ENCODE results near the gene MYH9.
A peak's percentile ranks its signal among the peaks of the same experiment; 100 is the strongest.

GRCh38 chr22:36285017-36285416 lies 102.8 kb downstream of the MYH9 start:
- TF ChIP-seq, protein P1, sequence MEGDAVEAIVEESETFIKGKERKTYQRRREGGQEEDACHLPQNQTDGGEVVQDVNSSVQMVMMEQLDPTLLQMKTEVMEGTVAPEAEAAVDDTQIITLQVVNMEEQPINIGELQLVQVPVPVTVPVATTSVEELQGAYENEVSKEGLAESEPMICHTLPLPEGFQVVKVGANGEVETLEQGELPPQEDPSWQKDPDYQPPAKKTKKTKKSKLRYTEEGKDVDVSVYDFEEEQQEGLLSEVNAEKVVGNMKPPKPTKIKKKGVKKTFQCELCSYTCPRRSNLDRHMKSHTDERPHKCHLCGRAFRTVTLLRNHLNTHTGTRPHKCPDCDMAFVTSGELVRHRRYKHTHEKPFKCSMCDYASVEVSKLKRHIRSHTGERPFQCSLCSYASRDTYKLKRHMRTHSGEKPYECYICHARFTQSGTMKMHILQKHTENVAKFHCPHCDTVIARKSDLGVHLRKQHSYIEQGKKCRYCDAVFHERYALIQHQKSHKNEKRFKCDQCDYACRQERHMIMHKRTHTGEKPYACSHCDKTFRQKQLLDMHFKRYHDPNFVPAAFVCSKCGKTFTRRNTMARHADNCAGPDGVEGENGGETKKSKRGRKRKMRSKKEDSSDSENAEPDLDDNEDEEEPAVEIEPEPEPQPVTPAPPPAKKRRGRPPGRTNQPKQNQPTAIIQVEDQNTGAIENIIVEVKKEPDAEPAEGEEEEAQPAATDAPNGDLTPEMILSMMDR (IDR thresholded peaks at IDR 0.05) = no peak
- TF ChIP-seq POLR2AphosphoS5 (IDR thresholded peaks at IDR 0.05) (peak in 1 of 2 donors; percentile 38), EP300 (IDR thresholded peaks at IDR 0.05) (no peak)

Data from esophagus muscularis mucosa (tissue), 4 donors.